Muscle of back (tissue), 11 donors: ENCODE results near the gene CDX1. TPM values are rescaled to one million over a fixed set of nuclear protein-coding genes. Genes with fewer than 3 reads are reported as not detected.
A peak's percentile ranks its signal among the peaks of the same experiment; 100 is the strongest.

Source experiments
- DNase-seq, 3 donors: peaks; one replicate each; pipeline versions ENCODE4 v3.0.0 to v3.0.0-alpha.2; 2013
- polyA plus RNA-seq, 10 donors: library from polyadenylated mRNA; unstranded; fragments of 120-200 nt; gene quantifications; one replicate each; pipeline ENCODE4 v1.2.1, GENCODE V29; 2013; ENCODE audit not compliant: insufficient read length in 10 of 10

CDX1 gene
- polyA plus RNA-seq, 10 donors = 0.13 to 0.63 (median 0.24) TPM; not detected in 3

DNA sequence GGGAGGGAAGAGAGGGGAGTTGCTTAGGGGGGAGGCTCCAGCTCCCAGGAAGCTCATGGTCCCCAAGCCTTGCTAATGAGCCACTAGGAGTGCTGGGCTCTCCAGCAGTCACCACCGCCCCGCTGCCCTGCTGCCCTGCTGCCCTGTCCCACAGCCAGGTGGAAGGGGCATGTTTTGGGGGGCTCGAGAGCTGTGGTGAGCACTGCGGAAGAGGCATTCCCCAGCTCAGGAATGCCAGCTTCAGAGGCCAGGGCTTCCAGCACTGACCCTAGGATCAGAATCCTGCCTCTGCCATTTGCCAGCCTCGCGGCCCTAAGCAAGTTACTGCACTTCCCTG is 40.2 kb downstream of the CDX1 start:
- DNase-seq = no peak

GRCh38 chr5:150208187-150209098 is 41.9 kb downstream of the CDX1 start:
- no peak for DNase-seq

- peak in 1 of 3 donors; percentile 29 for DNase-seq
These were observed 42.6 kb downstream of the CDX1 start for GRCh38 chr5:150209099-150209635.

- DNase-seq = no peak
These were observed 44.1 kb downstream of the CDX1 start for GRCh38 chr5:150210644-150211043.

DNA sequence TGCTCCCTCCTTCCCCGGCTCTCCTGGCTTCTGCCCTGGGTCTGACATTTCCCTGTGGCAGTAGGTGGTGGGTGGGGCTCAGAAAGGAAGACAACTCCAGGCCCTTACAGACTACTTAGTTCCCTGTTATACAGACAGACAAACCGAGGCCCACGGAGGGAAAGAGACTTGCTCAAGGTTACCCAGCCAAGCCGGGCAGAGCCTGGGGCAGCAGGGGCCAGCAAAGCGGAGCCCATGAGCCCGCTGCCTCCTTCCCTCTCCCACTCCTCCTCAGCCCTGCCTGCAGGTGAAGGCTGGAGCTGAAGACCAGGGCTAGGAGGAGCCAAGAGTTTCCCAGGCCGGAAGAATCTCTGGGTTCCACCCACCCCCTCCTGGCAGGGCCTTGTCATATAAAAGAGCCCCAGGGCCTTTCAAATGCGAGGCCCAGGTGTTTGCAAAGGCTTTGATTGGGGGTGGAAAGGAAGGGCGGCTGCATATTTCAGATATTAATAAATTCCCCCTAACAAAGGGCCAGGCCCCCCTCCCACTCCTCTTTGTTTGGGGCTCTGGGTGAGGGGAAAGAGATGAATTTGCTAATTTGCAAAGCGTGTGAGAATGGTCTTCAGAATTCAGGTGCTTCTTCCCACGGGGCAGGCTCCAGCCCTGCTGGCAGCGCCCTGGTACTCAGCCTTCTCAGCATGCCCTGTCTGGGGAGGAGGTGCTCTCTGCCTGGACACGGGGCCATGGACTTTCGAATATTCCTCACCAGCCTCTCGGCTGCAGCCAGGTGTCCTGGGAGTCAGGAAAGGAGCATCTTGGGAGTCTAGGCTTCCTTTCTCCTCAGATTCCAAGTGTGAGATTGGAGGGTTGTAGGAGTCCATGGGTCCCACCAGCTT is 44.8 kb downstream of the CDX1 start:
- peak in 1 of 3 donors; percentile 41 for DNase-seq

- DNase-seq = peak; percentile 43 to 88 (median 71)
These were observed 47.0 kb downstream of the CDX1 start for GRCh38 chr5:150213530-150213929.

DNA sequence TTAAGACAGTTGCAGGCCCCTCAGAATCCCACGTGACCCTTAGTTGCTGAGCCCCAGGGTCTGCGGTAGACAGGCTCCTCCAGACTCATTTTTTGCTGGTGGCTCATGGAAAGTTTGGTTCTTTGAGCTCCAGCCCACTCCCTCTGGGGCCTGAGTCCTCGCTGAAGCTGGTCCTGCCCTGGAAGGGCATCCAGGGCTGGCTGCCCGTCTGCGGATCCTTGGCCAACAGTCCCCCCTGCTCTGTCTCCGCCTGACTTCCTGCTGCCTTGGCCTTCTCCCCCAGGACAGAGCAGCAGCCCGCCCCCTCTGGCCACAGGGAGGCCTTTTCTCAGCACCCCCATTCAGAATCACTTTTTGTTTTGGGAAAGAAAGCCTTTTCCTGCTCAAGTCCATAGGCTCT is 47.7 kb downstream of the CDX1 start:
- peak in 2 of 3 donors; percentile 38 to 71 for DNase-seq

DNA sequence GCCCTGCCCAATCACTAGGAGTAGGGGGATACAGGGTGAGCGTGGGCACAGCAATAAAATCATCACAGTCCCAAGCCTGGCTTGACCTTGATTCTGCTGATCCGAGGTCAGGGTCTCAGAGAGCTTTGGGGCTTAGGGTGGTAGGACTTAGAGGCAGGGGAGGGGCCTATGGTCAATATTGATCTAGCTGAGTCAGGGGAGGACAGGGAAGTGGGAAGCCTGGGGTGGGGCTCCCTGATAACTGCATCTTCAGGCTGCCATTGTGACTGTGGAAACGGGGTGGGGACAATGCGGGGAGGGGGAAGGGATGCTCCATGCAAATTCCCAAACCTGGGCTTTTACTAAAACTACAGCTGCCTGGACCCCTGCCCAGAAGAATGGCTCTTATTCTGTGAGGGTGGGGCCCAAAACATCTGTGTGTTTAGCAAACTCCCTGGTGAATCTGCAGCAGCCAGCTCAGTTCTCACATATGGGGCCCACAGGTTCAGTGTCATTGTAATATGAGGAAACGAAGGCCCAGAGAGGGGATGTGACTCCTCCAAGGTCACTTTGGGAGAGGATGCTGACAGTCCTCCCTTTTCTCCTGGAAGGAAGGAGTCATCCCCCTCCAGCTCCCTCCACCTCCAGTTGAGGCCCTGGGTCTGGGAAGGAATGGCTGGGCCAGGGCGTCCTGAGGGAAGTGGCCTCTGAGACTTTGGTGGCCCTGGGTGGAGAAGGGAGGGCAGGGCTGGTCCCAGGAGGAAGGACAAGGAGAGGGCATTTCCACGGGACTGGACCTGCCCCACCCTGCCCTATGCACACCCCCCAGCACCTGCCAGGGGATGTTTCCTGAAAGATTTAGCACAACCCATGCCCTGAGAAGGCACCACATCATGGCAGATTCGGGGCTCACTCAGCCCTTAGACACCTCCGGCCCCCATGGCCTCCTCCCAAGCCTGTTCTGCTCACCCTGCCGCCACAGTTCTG is 49.7 kb downstream of the CDX1 start:
- peak; percentile 77 to 93 (median 80) for DNase-seq

- peak in 1 of 3 donors; percentile 44 for DNase-seq
These were observed 50.5 kb downstream of the CDX1 start for GRCh38 chr5:150217038-150217437.

GRCh38 chr5:150217873-150218692 is 51.5 kb downstream of the CDX1 start:
- peak; percentile 79 to 90 (median 89) for DNase-seq

- DNase-seq = no peak
These were observed 52.1 kb downstream of the CDX1 start for GRCh38 chr5:150218693-150219035.

DNA sequence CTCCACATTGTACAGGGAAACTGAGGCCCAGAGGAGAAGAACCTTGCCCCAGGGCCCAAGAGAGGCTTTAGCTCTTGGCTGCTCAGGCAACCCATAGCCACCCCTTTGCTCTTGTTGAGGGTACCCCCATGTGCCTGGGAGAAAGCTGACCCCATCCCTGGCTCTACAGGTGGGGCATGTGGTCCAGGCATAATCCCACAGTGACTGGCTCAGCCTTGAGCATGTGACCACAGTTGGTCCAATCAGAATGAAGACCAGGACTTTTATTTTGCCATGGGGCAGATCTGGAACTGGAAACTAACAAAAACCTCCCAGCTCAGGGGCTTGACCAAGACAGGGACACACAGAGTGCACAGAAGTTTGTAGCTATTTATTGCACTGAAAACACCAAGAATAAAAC is 52.6 kb downstream of the CDX1 start:
- no peak for DNase-seq

DNA sequence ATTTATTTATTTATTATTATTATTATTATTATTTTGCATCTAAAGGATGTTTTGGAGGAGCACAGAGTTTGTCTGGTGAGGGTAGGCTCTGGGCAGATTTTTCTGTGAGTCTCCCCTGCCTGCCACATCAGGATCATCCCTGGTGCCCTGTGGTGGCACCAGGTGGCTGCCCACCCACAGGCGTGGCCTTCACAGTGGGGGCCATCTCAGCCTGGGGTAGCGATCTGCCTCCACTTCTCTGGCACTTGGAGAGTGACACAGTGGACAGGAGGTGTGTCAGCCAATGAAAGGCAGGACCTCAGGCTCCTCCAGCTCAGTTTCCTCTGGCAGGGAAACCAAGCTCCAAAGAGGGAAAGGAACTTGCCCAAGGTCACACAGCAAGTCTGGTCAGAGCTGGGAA is 53.3 kb downstream of the CDX1 start:
- no peak for DNase-seq

DNA sequence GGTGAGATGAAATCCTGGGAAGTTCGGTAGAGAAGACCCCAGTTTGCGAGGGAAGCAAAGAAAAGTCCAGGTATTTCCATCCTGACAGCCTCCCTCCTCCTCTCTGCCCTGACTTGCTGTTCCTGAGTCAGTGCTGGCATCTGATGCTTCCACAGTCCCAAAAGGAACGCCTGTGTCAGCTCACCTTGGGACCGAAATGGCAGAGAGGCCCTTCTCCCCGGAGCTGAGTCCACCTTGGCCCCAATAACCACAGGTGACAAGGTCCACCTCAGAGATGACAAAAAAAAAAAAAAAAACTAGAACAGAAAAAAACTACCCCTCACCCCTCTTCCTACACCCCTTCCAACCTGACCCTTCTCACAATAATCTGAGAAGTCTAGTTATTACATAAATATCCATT is 54.9 kb downstream of the CDX1 start:
- DNase-seq = no peak

GRCh38 chr5:150222906-150223305 is 56.3 kb downstream of the CDX1 start:
- no peak for DNase-seq

DNA sequence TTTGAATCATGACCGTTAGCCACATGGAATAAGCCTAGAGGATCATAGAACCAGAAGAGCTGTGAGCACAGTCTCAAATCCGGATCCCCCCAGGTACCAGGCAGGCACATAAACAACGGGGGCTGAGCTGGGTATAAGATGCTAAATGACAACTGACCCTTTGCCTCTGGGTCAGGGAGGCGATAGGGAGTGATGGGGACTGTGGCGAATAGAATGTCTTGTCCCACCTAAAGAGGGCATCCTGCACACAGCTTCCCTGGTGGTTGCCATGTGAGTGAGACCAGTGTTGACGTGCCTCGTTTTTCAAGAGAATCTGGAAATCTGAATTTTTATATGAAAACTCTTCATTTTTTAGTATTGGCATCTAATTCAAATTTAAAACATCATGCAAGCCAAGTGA is 56.9 kb downstream of the CDX1 start:
- DNase-seq = no peak

DNA sequence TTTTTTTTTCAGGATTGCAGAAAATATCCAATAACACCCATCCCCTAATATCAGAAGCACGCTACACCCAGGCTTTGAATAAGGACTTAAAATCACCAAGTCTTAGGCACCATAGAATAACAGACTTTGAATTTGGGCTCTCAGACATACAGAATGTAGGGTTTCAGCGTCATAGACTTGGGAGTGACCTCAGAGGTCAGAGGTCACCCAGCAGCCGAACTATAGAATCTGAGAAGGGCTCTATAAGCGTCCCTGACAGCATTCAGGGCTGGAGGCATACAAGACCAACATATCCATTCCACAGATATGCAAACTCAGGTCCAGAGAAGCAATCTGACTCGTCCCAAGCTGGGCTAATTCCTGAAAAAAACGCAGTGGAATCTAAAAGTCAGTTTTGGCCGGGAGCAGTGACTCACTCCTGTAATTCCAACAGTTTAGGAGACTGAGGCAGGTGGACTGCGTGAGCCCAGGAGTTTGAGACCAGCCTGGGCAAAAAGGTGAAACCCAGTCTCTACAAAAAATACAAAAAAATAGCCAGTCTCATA is 58.0 kb downstream of the CDX1 start:
- no peak for DNase-seq

DNA sequence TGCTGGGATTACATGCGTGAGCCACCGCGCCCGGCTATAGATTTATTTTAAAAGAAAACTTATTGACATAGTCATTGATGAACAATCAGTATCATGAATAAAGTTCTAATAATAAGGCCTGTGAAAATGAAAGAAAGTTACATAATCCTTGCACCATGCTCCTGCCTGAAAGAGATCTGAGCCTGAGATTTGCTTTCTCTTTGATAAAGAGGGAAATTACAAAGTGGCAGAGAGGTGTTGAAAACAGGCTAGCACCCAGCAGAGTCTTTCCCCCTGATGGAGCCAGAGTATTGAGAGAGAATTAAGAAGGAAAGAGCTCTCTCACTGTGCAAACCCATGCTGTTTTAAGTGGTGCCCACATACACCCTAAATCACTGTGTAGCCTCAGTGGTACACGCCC is 60.5 kb downstream of the CDX1 start:
- no peak for DNase-seq

DNA sequence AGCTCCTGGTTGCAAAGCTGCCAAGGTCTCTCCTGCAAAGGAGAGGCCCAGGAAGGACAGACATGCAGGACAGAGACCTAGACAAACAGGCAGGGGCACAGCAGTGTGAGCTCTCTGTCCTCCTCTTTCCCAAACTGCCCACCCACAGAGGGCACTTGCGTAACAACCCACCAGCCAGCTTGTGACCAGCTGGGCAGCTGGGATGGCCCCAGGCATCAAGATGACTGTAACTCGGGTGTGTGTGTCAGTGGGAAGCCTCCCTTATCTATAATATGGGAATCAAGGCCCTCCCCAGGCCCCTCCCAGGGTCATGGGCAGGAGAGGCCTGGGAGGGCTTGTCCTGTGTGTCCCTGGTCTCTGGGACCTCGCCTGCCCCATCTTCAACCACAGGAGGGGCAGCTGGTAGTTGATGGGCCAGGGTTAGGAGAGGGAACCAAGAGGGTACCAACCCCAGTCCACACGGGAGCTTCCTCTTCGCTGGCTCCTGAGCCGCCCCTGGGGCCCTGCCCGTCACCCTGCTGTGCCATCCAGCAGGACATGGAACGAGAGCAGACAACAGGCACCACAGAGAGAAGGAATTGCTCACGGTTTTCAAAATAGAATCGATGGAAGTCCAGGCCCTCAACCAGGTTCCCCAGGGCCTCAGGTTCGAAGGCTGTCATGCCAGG is 61.2 kb downstream of the CDX1 start:
- DNase-seq = no peak

DNA sequence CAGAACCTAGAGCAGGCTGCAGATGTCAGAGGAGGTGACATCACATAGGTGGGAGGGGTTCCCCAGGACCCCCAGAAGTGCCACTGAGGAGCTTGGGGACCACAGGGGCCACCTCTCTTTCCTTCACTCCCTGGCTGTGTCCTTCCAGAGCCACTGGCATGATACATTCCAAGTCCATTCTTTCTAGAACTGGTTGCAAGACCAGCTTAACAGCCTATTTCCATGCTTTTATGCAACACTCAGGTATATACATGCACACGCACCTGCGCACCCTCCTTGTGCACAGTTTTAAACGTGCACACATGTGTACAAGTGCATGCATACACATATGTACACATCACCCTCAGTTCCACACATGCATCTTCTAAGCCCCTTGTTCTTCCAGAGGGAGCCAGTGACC is 63.0 kb downstream of the CDX1 start:
- DNase-seq = no peak
